ENCODE results near the gene MUC4. TPM values are rescaled to one million over a fixed set of nuclear protein-coding genes. Genes with fewer than 3 reads are reported as not detected.

The MUC4 gene
- total RNA-seq, 4 donors from 2014 or later: not detected

DNA sequence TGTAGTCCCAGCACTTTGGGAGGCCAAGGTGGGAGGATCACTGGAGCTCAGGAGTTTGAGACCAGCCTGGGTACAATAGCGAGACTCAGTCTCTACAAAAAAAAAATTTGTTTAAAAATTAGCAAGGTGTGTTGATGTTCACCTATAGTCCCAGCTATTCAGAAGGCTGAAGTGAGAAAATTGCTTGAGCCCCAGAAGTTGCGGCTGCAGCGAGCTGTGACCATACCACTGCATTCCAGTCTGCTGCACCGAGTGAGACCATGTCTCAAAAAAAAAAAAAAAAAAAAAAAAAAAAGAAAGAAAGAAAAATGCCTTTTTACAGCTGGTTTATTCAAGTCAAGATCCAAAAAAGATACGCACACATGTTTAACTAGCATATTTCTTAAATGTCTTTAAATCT lies 108.0 kb downstream of the MUC4 start:
- Histone ChIP-seq H3K9me3 (no peaks in the 10 kb centered on the region), H3K27ac (no peak overlapping the region), H3K4me1 (peaks cover 0 to 6% (median 0%) of the 10 kb centered on the region in 4 donors), H3K27me3 (no peaks in the 10 kb centered on the region), H3K4me3 (no peak overlapping the region), H3K36me3 (peaks cover 0 to 61% (median 0%) of the 10 kb centered on the region in 3 donors)
- TF ChIP-seq POLR2A (IDR thresholded peaks at IDR 0.05): no peak
- TF ChIP-seq, protein P1, sequence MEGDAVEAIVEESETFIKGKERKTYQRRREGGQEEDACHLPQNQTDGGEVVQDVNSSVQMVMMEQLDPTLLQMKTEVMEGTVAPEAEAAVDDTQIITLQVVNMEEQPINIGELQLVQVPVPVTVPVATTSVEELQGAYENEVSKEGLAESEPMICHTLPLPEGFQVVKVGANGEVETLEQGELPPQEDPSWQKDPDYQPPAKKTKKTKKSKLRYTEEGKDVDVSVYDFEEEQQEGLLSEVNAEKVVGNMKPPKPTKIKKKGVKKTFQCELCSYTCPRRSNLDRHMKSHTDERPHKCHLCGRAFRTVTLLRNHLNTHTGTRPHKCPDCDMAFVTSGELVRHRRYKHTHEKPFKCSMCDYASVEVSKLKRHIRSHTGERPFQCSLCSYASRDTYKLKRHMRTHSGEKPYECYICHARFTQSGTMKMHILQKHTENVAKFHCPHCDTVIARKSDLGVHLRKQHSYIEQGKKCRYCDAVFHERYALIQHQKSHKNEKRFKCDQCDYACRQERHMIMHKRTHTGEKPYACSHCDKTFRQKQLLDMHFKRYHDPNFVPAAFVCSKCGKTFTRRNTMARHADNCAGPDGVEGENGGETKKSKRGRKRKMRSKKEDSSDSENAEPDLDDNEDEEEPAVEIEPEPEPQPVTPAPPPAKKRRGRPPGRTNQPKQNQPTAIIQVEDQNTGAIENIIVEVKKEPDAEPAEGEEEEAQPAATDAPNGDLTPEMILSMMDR (IDR thresholded peaks at IDR 0.05): no peak
- TF ChIP-seq EP300 (IDR thresholded peaks at IDR 0.05): no peak
- no peak for DNase-seq (ENCODE audit: low spot score in 2 of 2)
- 86 to 93% methylated on average over 5 of the region's 5 CpGs for WGBS, 2 donors

DNA sequence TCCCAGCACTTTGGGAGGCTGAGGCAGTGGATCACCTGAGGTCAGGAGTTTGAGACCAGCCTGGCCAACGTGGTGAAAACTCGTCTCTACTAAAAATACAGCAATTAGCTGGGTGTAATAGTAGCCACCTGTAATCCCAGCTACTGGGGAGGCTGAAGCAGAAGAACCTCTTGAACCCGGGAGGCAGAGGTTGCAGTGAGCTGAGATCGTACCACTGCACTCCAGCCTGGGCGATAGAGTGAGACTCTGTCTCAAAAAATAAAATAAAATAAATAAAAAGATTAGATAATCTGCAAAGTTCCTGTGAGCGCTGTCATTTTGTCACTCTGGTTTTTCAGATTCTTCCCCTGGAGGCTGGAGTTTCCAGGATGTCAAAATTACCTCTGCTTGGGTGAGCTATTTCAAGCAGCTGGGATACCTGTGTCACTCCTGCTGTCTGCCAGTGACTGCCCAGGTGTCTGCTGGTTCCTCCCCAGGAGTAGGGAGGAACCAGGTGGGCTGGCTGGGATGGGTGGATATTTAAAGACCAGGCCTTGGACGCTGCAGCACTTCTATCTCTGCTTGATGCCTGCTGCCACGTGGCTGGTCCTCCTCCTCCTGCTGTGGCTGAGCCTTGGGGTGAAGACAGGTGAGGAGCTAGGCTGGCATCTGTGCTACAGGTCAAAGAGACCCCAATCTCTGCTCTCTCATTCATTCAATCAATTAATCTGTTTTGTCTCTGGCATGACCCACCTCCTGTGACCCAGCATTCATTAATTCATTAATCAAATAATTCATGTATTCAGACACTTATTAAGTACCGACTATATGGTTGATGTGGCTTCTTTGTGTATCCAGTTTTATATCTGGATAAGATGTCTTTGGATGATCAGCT lies 110.5 kb downstream of the MUC4 start:
- no peaks in the 10 kb centered on the region for H3K27me3 ChIP-seq
- peaks cover 0 to 22% (median 0%) of the 10 kb centered on the region in 4 donors for H3K4me1 ChIP-seq
- no peak overlapping the region for H3K27ac ChIP-seq
- no peak overlapping the region for H3K4me3 ChIP-seq
- H3K9me3 ChIP-seq: no peaks in the 10 kb centered on the region
- DNase-seq (ENCODE audit: low spot score in 2 of 2): no peak
- H3K36me3 ChIP-seq: peaks cover 0 to 74% (median 0%) of the 10 kb centered on the region in 3 donors
- WGBS, 2 donors: 69 to 81% methylated on average over 9 of the region's 9 CpGs
- TF ChIP-seq EP300 (IDR thresholded peaks at IDR 0.05) (no peak), POLR2A (IDR thresholded peaks at IDR 0.05) (no peak)
- TF ChIP-seq, protein P1 (IDR thresholded peaks at IDR 0.05): no peak

DNA sequence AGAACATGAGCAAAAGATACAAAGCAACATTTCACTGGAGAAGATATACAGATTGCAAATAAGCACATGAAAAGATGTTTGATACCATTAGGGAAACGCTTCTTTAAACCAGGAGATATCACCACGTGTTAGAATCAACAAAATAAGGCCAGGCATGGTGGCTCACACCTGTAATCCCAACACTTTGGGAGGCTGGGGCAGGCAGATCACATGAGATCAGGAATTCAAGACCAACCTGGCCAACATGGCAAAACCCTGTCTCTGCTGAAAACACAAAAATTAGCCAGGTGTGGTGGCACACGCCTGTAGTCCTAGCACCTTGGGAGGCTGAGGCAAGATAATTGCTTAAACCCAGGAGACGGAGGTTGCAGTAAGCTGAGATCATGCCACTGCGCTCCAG lies 111.4 kb downstream of the MUC4 start:
- peaks cover 0 to 77% (median under 1%) of the 10 kb centered on the region in 3 donors for H3K36me3 ChIP-seq
- H3K4me3 ChIP-seq: no peak overlapping the region
- H3K4me1 ChIP-seq: peaks cover 0 to 22% (median 0%) of the 10 kb centered on the region in 4 donors
- TF ChIP-seq, protein P1 (IDR thresholded peaks at IDR 0.05): no peak
- TF ChIP-seq EP300 (IDR thresholded peaks at IDR 0.05) (no peak), POLR2A (IDR thresholded peaks at IDR 0.05) (no peak)
- no peak for DNase-seq (ENCODE audit: low spot score in 2 of 2)
- H3K27ac ChIP-seq: no peak overlapping the region
- no peaks in the 10 kb centered on the region for H3K9me3 ChIP-seq
- no peaks in the 10 kb centered on the region for H3K27me3 ChIP-seq
- 69 to 91% methylated on average over 5 of the region's 5 CpGs for WGBS, 2 donors

- Histone ChIP-seq H3K36me3 (peaks cover 0 to 78% (median 4%) of the 10 kb centered on the region in 3 donors), H3K4me3 (no peak overlapping the region), H3K27me3 (no peaks in the 10 kb centered on the region), H3K9me3 (no peaks in the 10 kb centered on the region), H3K4me1 (peaks cover 0 to 22% (median 0%) of the 10 kb centered on the region in 4 donors), H3K27ac (no peak overlapping the region)
- TF ChIP-seq EP300 (IDR thresholded peaks at IDR 0.05): no peak
- TF ChIP-seq, protein P1 (IDR thresholded peaks at IDR 0.05): no peak
- TF ChIP-seq POLR2A (IDR thresholded peaks at IDR 0.05): no peak
- 64 to 81% methylated on average over 6 of the region's 6 CpGs for WGBS, 2 donors
- no peak for DNase-seq (ENCODE audit: low spot score in 2 of 2)
Observed at GRCh38 chr3:195699860-195700259, 111.9 kb downstream of the MUC4 start.

DNA sequence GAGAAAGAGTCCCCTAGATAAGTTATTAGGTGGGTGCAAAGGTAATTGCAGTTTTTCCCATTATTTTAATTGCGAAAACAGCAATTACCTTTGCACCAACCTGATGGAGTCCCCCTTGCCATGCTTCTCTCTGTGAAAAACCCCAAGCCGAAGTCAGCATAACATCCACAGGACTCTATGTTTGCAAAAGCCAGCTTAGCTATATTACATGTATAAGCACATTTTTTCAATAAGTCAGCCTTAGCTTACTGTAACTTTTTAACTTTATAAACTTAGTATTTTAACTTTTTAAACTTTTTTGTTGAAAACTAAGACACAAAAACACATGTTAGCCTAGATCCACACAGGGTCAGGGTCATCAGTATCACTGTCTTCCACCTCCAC lies 112.3 kb downstream of the MUC4 start:
- 79 to 94% methylated on average over 2 of the region's 2 CpGs for WGBS, 2 donors
- Histone ChIP-seq H3K9me3 (no peaks in the 10 kb centered on the region), H3K27me3 (no peaks in the 10 kb centered on the region), H3K27ac (no peak overlapping the region), H3K36me3 (peaks cover 0 to 83% (median 4%) of the 10 kb centered on the region in 3 donors), H3K4me3 (no peak overlapping the region), H3K4me1 (peaks cover 0 to 22% (median 0%) of the 10 kb centered on the region in 4 donors)
- no peak for DNase-seq (ENCODE audit: low spot score in 2 of 2)
- TF ChIP-seq, protein P1 (IDR thresholded peaks at IDR 0.05): no peak
- no peak for TF ChIP-seq POLR2A (IDR thresholded peaks at IDR 0.05)
- TF ChIP-seq EP300 (IDR thresholded peaks at IDR 0.05): no peak
